Measurements from ENCODE around the gene TRMT5.

Gene TRMT5

DNA sequence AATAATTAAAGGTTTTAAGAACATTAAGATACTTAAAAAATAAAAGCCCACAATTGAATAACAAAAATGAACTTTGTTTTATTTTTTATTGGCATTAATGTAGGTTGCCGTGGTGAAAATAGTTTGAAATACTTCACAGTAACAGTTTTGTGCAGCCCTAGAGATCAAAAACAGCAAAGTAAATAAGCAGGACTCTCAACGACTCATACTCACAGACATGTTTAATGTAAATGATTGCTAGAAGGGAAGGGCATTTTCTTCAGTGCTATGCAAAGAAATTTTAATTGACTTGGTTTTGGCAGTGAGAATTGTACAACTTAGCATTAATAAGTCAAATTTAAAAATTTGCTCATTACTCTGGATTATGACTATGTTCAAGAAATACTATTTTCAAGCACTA lies 16.0 kb downstream of the TRMT5 start:
- DNase-seq (ENCODE audit: low spot score) = no peak

- DNase-seq (ENCODE audit: low spot score) = no peak
Observed at GRCh38 chr14:60963761-60964160, 17.1 kb downstream of the TRMT5 start.

- no peak for DNase-seq (ENCODE audit: low spot score)
Observed at GRCh38 chr14:60958146-60958545, 22.7 kb downstream of the TRMT5 start.

DNA sequence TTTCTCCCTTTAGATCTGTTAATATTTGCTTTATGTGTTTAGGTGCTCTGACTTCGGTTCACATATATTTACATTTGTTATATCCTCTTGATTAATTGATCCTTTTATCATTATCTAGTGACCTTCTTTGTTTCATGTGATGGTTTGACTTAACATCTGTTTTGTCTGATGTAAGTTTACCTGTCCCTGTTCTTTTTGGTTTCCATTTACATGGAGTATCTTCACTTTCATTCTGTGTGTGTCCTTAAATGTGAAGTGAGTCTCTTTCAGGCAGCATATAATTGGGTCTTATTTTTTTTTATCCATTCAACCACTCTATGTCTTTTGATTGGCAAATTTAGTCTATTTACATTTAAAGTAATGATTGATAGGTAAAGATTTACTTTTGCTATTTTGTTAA lies 24.2 kb downstream of the TRMT5 start:
- no peak for DNase-seq (ENCODE audit: low spot score)

DNA sequence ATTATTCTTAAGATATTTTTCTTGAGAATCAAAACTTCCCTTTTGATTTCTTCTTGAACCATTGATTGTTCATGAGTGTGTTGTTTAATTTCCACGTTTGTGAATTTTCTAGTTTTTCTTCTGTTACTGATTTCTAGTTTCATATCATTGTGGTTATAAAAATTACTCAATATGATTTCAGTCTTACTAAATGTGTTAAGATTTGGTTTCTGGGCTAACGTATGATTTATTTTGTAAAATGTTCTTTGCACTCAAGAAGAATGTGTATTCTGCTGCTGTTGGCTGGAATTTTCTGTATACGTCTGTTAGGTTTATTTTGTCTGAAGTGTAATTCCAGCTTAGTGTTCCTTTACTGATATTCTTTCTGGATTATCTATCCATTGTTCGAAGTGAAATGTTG lies 24.7 kb downstream of the TRMT5 start:
- DNase-seq (ENCODE audit: low spot score) = no peak

- DNase-seq (ENCODE audit: low spot score) = no peak
Observed at GRCh38 chr14:60951776-60952435, 29.0 kb downstream of the TRMT5 start.

- no peak for DNase-seq (ENCODE audit: low spot score)
Observed at GRCh38 chr14:60946773-60947172, 34.1 kb downstream of the TRMT5 start.

DNA sequence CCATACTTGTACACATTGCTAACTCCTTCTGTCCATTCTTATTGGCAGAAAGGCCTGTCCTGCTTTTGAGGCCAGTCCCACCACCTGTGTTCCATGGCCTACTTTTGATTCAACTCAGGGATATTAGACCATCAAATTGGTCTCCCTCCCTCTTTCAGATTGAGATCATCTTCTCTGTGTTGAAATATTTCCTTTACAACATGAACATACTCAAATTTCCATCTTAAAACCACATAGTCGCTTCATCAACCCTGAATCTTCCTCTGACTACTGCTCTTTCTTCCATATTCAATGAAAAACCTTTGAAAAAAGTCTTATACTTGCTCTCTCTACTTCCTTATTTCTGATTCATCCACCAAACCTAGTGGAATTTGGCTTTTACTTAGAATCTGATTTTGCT lies 34.9 kb downstream of the TRMT5 start:
- no peak for DNase-seq (ENCODE audit: low spot score)

- no peak for DNase-seq (ENCODE audit: low spot score)
Observed at GRCh38 chr14:60944204-60944603, 36.7 kb downstream of the TRMT5 start.

DNA sequence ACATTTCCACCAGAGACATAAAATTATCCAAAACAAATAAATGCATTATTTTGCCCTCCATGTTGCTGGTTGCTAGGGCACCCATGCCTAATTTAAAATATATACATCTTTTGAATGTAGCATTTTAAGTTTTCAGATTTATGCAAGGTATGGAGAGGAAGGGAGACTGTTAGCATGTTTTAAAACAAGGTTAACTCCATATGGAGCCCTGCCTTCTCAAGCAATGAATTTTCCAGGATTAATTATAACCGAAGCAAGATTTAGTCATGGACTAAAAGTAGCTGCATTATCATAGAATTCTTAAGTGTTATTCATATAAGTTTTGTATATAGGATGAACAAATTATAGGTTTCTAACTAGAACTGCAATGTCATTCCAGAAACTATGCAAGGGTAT lies 37.2 kb downstream of the TRMT5 start:
- no peak for DNase-seq (ENCODE audit: low spot score)

DNA sequence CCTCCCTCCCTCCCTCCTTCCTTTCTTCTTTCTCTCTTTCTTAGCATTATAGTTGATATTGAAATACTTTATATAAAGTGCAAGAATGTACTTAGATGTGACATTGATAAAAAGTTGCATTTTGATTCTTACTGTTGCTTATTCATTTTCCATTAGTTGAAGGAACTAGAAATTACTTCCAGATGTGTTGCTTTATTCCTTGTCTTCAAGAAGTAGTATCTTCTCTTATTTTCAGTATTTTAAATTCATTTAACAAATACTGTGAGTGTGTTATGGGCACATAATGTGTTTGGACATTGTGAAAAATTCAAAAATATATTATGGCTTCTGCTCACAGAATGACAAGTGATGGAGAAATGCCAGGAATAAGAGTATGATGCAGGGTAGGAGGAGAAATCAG lies 45.6 kb downstream of the TRMT5 start:
- no peak for DNase-seq (ENCODE audit: low spot score)

GRCh38 chr14:60933920-60934655 lies 46.8 kb downstream of the TRMT5 start:
- DNase-seq (ENCODE audit: low spot score) = no peak

DNA sequence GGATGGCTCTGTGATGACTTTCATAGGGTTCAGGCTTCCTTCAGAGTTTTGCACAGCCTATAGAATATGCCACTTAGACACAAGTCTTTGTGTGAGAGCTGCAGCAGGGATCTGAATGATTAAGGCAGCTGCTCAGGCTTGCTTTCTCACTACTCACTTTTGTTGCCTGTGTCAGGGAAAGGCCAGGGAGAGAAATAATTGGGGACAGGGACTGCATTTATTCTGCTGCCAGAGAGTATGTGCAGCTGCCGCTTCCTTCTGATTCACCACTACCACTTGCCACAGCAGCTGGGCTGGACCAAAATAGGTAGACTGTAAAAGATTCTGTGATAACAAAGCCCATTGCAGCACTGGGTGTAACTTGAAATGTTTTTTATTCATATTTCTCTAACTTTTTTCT lies 49.7 kb downstream of the TRMT5 start:
- DNase-seq (ENCODE audit: low spot score) = no peak

- DNase-seq (ENCODE audit: low spot score) = no peak
Observed at GRCh38 chr14:60926002-60926401, 54.9 kb downstream of the TRMT5 start.

DNA sequence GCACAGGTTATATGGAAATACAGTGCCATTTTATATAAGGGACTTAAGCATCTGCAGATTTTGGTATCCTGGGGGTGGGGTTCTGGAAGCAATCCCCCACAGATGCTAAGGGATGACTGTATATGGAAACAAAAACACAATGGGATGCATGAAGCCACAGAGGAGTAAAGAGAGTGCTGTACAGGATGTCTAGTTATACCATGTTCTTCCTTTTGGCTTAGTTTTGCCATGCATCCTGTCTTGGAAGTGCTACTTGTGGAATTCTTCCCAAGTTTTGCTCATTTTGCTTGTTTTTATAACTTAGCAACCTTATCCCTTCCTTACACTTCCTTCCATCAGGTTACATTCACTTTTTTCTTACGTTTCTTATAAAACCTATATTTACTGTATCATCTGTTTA lies 55.6 kb downstream of the TRMT5 start:
- DNase-seq (ENCODE audit: low spot score) = peak; percentile 15

- peak; percentile 7 for DNase-seq (ENCODE audit: low spot score)
Observed at GRCh38 chr14:60922050-60922449, 58.8 kb downstream of the TRMT5 start.

Data from kidney capillary endothelial cell (primary cell).